ENCODE results near the gene PTPRN2.
"Not testable (repeated sequence)": the region's sequence is repeated elsewhere in the genome, so short reads cannot be mapped to it uniquely, and the experiment has no call there.

PTPRN2 gene

GRCh38 chr7:157601530-157601929 lies 986.1 kb downstream of the PTPRN2 start:
- DNase-seq (ENCODE audit: low read depth) = no peak

GRCh38 chr7:157599491-157599890 lies 988.1 kb downstream of the PTPRN2 start:
- DNase-seq (ENCODE audit: low read depth) = no peak

DNA sequence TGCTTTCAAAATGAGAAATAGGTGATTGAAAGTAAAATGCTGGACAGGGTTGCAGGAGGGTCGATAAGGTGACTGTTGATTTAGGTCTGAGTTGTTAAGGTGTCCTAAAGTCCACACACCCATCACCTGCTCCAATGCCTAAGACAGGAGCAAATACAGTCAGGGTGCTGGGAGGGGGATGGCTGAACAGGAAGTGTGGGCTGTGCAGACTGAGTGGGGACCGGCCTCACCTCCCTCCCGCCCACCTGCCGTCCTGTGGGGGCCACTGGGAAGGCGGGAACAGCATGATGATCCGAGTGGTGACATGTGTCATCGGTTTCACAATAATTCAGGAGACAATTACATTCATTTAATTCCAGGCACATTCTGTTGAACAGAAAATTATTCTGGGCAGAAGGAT lies 990.1 kb downstream of the PTPRN2 start:
- no peak for DNase-seq (ENCODE audit: low read depth)

GRCh38 chr7:157596881-157597280 lies 990.7 kb downstream of the PTPRN2 start:
- no peak for DNase-seq (ENCODE audit: low read depth)

- DNase-seq (ENCODE audit: low read depth) = no peak
These were observed 991.2 kb downstream of the PTPRN2 start for GRCh38 chr7:157596471-157596870.

- no peak for DNase-seq (ENCODE audit: low read depth)
These were observed 991.6 kb downstream of the PTPRN2 start for GRCh38 chr7:157596026-157596425.

DNA sequence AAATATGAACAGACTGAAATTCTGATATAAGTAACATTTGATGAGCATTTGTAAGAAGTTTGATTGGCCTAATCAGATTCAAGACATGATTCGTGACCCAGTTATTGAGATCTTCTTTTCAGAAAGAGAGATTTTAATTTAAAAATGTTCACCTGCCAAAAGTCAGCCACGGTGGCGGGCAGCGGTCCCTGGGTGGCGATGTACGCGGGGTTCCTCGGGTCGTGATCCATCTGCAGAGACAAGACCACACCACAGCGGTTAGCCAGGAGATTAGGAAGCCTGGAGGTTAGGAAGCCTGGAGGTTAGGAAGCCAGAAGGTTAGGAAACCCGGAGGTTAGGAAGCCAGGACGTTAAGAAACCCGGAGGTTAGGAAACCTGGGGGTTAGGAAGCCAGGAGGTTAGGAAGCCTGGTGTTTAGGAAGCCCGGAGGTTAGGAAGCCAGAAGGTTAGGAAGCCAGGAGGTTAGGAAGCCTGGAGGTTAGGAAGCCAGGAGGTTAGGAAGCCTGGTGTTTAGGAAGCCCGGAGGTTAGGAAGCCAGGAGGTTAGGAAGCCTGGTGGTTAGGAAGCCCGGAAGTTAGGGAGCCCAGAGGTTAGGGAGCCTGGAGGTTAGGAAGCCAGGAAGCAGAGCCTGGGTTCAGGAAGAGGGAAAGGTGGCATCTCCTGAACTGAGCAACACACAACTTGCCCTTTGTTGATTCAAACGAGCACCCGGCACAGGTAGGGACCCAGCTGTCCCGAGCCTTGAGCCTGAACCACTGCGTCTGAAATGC lies 992.4 kb downstream of the PTPRN2 start:
- no peak for DNase-seq (ENCODE audit: low read depth)

DNA sequence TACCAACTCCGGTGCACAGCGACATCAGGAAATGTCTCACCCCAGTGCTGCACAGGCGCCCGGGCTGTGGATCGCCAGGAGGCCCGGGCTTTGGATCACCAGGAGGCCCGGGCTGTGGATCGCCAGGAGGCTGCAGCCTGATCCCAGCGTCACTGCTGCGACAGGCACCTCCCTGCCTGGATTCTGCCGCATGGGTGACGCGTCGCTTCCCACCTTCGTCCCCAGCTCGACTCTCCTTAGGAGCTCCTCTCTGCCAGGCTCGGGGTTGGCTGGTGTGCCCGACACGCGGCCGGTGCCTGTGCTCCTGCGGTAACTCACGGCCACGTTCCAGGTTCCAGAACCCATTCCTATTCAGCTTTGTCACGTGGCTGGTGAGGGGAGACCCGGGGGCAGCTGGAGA lies 993.3 kb downstream of the PTPRN2 start:
- no peak for DNase-seq (ENCODE audit: low read depth)

GRCh38 chr7:157593541-157593940 lies 994.1 kb downstream of the PTPRN2 start:
- DNase-seq (ENCODE audit: low read depth) = no peak

DNA sequence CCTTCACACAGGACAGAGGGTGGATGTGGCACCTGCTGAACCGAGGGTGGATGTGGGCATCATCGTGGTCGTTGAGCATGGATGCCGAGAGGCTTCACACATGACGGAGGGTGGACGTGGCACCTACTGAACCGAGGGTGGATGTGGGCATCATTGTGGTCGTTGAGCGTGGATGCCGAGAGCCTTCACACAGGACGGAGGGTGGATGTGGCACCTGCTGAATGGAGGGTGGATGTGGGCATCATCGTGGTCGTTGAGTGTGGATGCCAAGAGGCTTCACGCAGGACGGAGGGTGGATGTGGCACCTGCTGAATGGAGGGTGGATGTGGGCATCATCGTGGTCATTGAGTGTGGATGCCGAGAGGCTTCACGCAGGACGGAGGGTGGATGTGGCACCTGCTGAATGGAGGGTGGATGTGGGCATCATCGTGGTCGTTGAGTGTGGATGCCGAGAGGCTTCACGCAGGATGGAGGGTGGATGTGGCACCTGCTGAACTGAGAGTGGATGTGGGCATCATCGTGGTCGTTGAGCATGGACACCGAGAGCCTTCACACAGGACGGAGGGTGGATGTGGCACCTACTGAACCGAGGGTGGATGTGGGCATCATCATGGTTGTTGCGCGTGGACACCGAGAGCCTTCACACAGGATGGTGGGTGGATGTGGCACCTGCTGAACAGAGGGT lies 994.8 kb downstream of the PTPRN2 start:
- DNase-seq (ENCODE audit: low read depth) = not testable (repeated sequence)

DNA sequence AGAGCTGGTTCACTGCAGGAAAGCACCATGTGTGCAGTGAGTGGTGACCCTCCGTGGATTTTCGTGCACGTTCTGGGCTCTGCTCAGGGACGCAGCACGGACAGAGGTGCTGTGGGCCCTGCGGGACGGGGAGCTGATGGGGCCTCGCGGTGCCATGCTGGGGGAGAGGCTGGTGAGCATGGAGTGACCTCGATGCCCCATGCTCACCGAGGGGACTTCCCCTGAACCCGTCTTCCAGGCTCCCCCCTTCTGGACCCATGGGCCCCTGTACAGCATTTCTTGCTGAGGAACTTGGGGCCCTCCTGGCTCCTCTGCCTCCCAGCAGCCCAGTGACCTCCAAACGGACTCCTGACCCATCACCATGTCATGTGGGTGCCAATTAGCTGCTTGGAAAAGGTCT lies 997.1 kb downstream of the PTPRN2 start:
- DNase-seq (ENCODE audit: low read depth) = no peak

GRCh38 chr7:157589680-157590079 lies 997.9 kb downstream of the PTPRN2 start:
- DNase-seq (ENCODE audit: low read depth) = no peak

GRCh38 chr7:157587805-157588560 lies 999.6 kb downstream of the PTPRN2 start:
- no peak for DNase-seq (ENCODE audit: low read depth)

- DNase-seq (ENCODE audit: low read depth) = no peak
These were observed 1000.4 kb downstream of the PTPRN2 start for GRCh38 chr7:157587051-157587804.

DNA sequence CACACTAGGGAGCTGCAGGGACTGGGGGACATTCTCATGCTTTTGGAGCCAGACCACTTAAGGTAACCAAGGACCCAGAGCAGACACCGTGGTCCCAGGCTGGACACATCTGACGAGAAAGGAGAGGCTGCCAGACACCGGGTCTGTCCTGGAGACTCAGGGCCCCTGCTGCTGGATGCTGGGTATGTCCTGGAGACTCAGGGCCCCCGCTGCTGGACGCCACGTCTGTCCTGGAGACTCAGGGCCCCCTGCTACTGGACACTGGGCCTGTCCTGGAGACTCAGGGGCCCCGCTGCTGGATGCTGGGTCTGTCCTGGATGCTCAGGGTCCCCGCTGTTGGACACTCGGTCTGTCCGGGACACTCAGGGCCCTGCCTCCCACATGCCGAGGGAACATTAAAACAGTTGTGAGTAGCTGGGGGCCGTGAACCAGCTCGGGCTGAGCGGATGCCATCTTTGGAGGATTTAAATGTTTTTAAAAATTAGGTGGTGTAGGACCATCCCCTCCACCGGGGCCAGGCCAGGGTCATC lies 1001.1 kb downstream of the PTPRN2 start:
- no peak for DNase-seq (ENCODE audit: low read depth)

GRCh38 chr7:157585113-157585861 lies 1002.3 kb downstream of the PTPRN2 start:
- no peak for DNase-seq (ENCODE audit: low read depth)

DNA sequence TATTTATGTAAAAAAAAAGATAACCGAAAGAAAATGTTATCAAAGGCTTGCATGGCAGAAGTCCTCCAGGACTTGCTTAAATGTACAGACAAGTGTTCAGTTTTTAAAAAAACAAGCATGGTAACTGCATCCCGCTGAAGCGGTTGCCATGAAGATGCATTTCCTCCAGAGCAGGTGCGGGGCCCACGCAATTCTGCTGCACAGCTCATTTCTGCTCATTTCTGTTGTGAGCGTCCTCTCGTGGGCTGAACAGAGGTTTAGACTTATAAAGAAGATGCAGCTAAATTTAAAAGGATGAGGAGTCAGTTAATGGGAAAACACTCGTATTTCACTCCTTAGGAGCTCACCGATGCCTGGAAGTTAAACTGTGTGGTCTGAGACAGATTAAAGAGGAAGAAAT lies 1003.2 kb downstream of the PTPRN2 start:
- DNase-seq (ENCODE audit: low read depth) = no peak

DNA sequence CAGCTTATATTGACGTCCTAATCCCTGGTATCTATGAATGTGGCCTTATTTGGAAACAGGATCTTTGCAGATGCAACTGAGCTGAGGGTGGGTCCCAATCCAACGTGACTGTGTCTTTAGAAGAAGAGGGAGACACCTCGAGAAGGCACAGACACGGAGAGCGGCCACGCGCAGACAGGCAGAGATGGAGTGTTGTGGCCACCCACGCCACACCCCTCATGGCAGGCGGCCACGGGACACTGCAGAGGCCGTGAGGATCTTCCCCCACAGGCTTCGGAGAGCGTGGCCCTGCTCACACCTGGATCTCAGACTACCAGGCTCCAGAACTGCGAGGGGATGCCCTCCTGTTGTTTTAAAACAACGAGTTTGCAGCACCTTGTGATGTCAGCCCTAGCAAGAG lies 1005.9 kb downstream of the PTPRN2 start:
- DNase-seq (ENCODE audit: low read depth) = no peak

- no peak for DNase-seq (ENCODE audit: low read depth)
These were observed 1007.3 kb downstream of the PTPRN2 start for GRCh38 chr7:157580324-157580723.

- DNase-seq (ENCODE audit: low read depth) = no peak
These were observed 1008.2 kb downstream of the PTPRN2 start for GRCh38 chr7:157579425-157579824.

- DNase-seq (ENCODE audit: low read depth) = no peak
These were observed 1009.8 kb downstream of the PTPRN2 start for GRCh38 chr7:157577796-157578339.
